K562 (cell line): ENCODE data around the gene MUC3A. TPM values are rescaled to one million over a fixed set of nuclear protein-coding genes. Genes with fewer than 3 reads are reported as not detected.

Experiments used
- ATAC-seq: fragments of 200-7000 bp; cut with Tn5 transposase; 3 replicates; pipeline ENCODE4 v1.9.1; 2020; ENCODE audit warnings: moderate library complexity
- BruUV-seq: library from RNA; stranded (reverse); fragments of 400-500 nt; replicated peaks from 2 replicates; lab custom pipeline; 2021; lab: Mats Ljungman, UMichigan
- CTCF ChIA-PET: fragments of 300-600 bp; formaldehyde crosslinking; extraction: SDS; loops from one replicate; lab custom pipeline; 2021; ENCODE audit warnings: low intra/inter-chr PET ratio; lab: Yijun Ruan, JAX
- POLR2A ChIA-PET: fragments of 300-600, 350-650 bp; sonication (Branson Sonifier 250); formaldehyde crosslinking; extraction: SDS; loops from one replicate; lab custom pipeline; 2021; ENCODE audit warnings: antibody characterized with exemption, inconsistent platforms; lab: Yijun Ruan, JAX
- DNase-seq, 4 experiments: peaks; one replicate each; pipeline versions ENCODE4 v3.0.0 to v3.0.0-alpha.2; 2011 to 2018; ENCODE audit warnings: low spot score in 3 of 4, mixed read lengths in 3 of 4; ENCODE audit errors: extremely low read depth in 1 of 4
- FAIRE-seq: peaks from 2 replicates; lab custom pipeline; 2011; peaks lifted over from hg19 to GRCh38; lab: Jason Lieb, UNC
- H2AFZ ChIP-seq: 2 replicates; pipeline ENCODE4 v1.6.0; 2011; ENCODE audit warnings: low read depth, low read length, control low read depth, inconsistent platforms
- H3K27ac ChIP-seq: fragments of 200-600 bp; 3 replicates; pipeline ENCODE4 v1.8.0; 2011; ENCODE audit warnings: low read depth, mild to moderate bottlenecking, control low read depth, inconsistent platforms, low read length, moderate library complexity, mixed read lengths; ENCODE audit errors: extremely low read depth
- H3K27me3 ChIP-seq, 2 experiments: fragments of 300-600 bp in 1 of 2; 2 replicates in 1 of 2; 3 replicates in 1 of 2; pipeline versions ENCODE4 v1.6.0 to v1.8.0; 2011; ENCODE audit warnings: inconsistent platforms in 2 of 2, low read length in 2 of 2, mild to moderate bottlenecking in 1 of 2, mixed read lengths in 1 of 2, moderate library complexity in 1 of 2; ENCODE audit not compliant: control insufficient read depth in 2 of 2, insufficient read depth in 2 of 2
- H3K36me3 ChIP-seq: fragments of 300-600 bp; 3 replicates; pipeline ENCODE4 v1.8.0; 2011; ENCODE audit warnings: mild to moderate bottlenecking, low read length, inconsistent platforms; ENCODE audit not compliant: control insufficient read depth, insufficient read depth
- H3K4me1 ChIP-seq, 2 experiments: fragments of 200-600 bp in 1 of 2; replicated peaks in 1 of 2; 2 replicates in 1 of 2; 3 replicates in 1 of 2; pipeline versions ENCODE4 v1.5.1 to v1.8.0; 2011; ENCODE audit warnings: inconsistent platforms in 2 of 2, low read length in 2 of 2, mild to moderate bottlenecking in 1 of 2, mixed read lengths in 1 of 2, moderate library complexity in 1 of 2; ENCODE audit not compliant: control insufficient read depth in 2 of 2, insufficient read depth in 2 of 2
- H3K4me2 ChIP-seq: 2 replicates; pipeline ENCODE4 v1.6.1; 2011; ENCODE audit warnings: low read length, control low read depth, inconsistent platforms, mixed read lengths; ENCODE audit not compliant: insufficient read depth
- H3K4me3 ChIP-seq: fragments of 200-600 bp; sonication (generic), shearing (Covaris generic); 2 replicates; pipeline ENCODE4 v1.5.1; 2016; ENCODE audit warnings: control low read depth, inconsistent platforms
- H3K79me2 ChIP-seq: fragments of 200-600 bp; 3 replicates; pipeline ENCODE4 v1.8.0; 2011; ENCODE audit warnings: low read length, inconsistent platforms; ENCODE audit not compliant: control insufficient read depth, insufficient read depth
- H3K9ac ChIP-seq, 2 experiments: 2 replicates each; pipeline versions ENCODE4 v1.6.0 to v1.6.1; 2011; ENCODE audit warnings: low read depth in 2 of 2, low read length in 2 of 2, control low read depth in 1 of 2, inconsistent platforms in 1 of 2, mild to moderate bottlenecking in 1 of 2, mixed read lengths in 1 of 2; ENCODE audit not compliant: insufficient read depth in 1 of 2
- H3K9me1 ChIP-seq: one replicate; pipeline ENCODE4 v1.6.0; 2011; ENCODE audit warnings: inconsistent platforms, mild to moderate bottlenecking, low read length, moderate library complexity; ENCODE audit not compliant: control insufficient read depth, insufficient read depth
- H3K9me3 ChIP-seq: replicated peaks from 2 replicates; pipeline ENCODE4 v1.5.1; 2011; ENCODE audit warnings: low read depth, low read length, inconsistent platforms; ENCODE audit not compliant: control insufficient read depth, insufficient read depth
- H4K20me1 ChIP-seq: replicated peaks from 2 replicates; pipeline ENCODE4 v1.6.1; 2011; ENCODE audit warnings: low read length, inconsistent platforms, mixed read lengths; ENCODE audit not compliant: control insufficient read depth, insufficient read depth
- BRD4 ChIP-seq: fragments of 200-600 bp; sonication (generic); IDR thresholded peaks from 2 replicates; pipeline ENCODE4 v1.6.1; 2017; ENCODE audit warnings: inconsistent platforms
- FUS ChIP-seq: fragments of 200-400 bp; formaldehyde crosslinking; optimal IDR thresholded peaks from 2 replicates; pipeline ENCODE3; 2017; ENCODE audit warnings: low read depth, low read length
- MITF ChIP-seq: IDR thresholded peaks from 2 replicates; pipeline ENCODE4 v1.6.1; 2014; ENCODE audit warnings: antibody characterized with exemption
- PHB ChIP-seq: fragments of 250-450 bp; sonication (Bioruptor Pico); IDR thresholded peaks from 2 replicates; pipeline ENCODE4 v1.5.0; 2021
- PPARD ChIP-seq: fragments of 250-450 bp; sonication (Bioruptor Pico); IDR thresholded peaks from 2 replicates; pipeline ENCODE4 v1.8.0; 2022; ENCODE audit warnings: inconsistent platforms, mild to moderate bottlenecking, moderate library complexity
- TBL1XR1 ChIP-seq, 2 experiments: IDR thresholded peaks; 2 replicates each; pipeline ENCODE4 v1.6.1; 2012; ENCODE audit warnings: improper control_type of control experiment in 2 of 2, low read length in 2 of 2, mild to moderate bottlenecking in 1 of 2
- TOE1 ChIP-seq, 2 experiments: fragments of 450-650 bp in 1 of 2; sonication (generic) in 1 of 2; formaldehyde crosslinking in 1 of 2; IDR thresholded peaks; 2 replicates each; pipeline versions ENCODE4 v1.7.1 to v1.8.0; 2016 to 2022; ENCODE audit warnings: borderline replicate concordance in 2 of 2, mild to moderate bottlenecking in 2 of 2, antibody characterized with exemption in 1 of 2, inconsistent platforms in 1 of 2, low read depth in 1 of 2, missing genetic modification reagents in 1 of 2, moderate library complexity in 1 of 2
- ZBTB49 ChIP-seq: sonication (generic); formaldehyde crosslinking; IDR thresholded peaks from 2 replicates; pipeline ENCODE4 v1.8.0; 2022; ENCODE audit warnings: missing genetic modification reagents, mild to moderate bottlenecking, borderline replicate concordance
- ZNF133 ChIP-seq: fragments of 250-450 bp; sonication (Bioruptor Pico); IDR thresholded peaks from 2 replicates; pipeline ENCODE4 v1.4.0; 2020; ENCODE audit warnings: mild to moderate bottlenecking
- ZNF24 ChIP-seq: fragments of 450-650 bp; IDR thresholded peaks from 2 replicates; pipeline ENCODE4 v1.6.1; 2016
- WGBS: fragments of 100-300 bp; shearing (Covaris generic); methylation state at CpG from one replicate; pipeline ENCODE4 v1.1.6; 2016; ENCODE audit warnings: low coverage, mixed read lengths; ENCODE audit not compliant: insufficient coverage; ENCODE audit errors: missing lambda C conversion rate; 5-methylcytosine and 5-hydroxymethylcytosine counted together
- in situ Hi-C: fragments of 300-500 bp; cut with MboI; formaldehyde crosslinking; loops from 4 replicates; pipeline ENCODE4 v1.15.0; 2018; ENCODE audit warnings: inconsistent platforms, mixed read lengths
- intact Hi-C: fragments of 100-400 bp; cut with micrococcal nuclease; formaldehyde crosslinking; loops from 2 replicates; pipeline ENCODE4 v1.14.2; 2022
- polyA plus RNA-seq, 8 experiments: library from polyadenylated mRNA; depleted of rRNA in 4 of 8; stranded (reverse) in 5 of 8; unstranded in 3 of 8; fragments of >200 nt; fragmentation: Nextera tagmentation in 2 of 8; fragmentation: Illumina TruSeq in 1 of 8; extraction: Ambion mirVana in 2 of 8; extraction: Trizol in 1 of 8; gene quantifications; 2 replicates each; pipeline versions ENCODE4 v1.2.1 to v1.2.3, GENCODE V29; 2011 to 2014; ENCODE audit warnings: inconsistent platforms in 1 of 8, missing spikeins in 1 of 8
- total RNA-seq, 7 experiments: library from RNA; depleted of rRNA in 6 of 7; stranded (reverse); fragments of >200 nt in 6 of 7; fragmentation: Illumina TruSeq in 2 of 7; extraction: Trizol in 2 of 7; gene quantifications; 2 replicates each; pipeline versions ENCODE4 v1.2.1 to v1.2.3, GENCODE V29; 2011 to 2021; ENCODE audit warnings: low replicate concordance in 1 of 7

MUC3A gene
- total and polyA plus RNA-seq, 9 of the 15 experiments (the other 6 are each of a cell fraction or from before 2014, with no cell fraction given), result 0.06 to 2.2 (median 0.20) TPM; not detected in 1

- intact Hi-C loops, result loop anchor here (5.0 kb wide), 1 partner anchor 167 kb away; no protein-coding TSS in a partner anchor
- ChIA-PET POLR2A (interaction anchor here (0.6 kb wide), 1 partner anchor 58 kb away, joined by 3 read pairs; no protein-coding TSS in a partner anchor), CTCF (no interaction called here)
- H3K4me2 ChIP-seq, result no peak overlapping the region
- DNase-seq (peak in 1 of 4 experiments; percentile 18), ATAC-seq (no peak), FAIRE-seq (no peak)
- peaks cover 52 to 80% of the 10 kb centered on the region in 2 experiments for H3K27me3 ChIP-seq
- no peak overlapping the region for H2AFZ ChIP-seq
- H3K27ac ChIP-seq, result no peak overlapping the region
- H3K9ac ChIP-seq, result no peak overlapping the region
- H4K20me1 ChIP-seq, result peaks cover 17% of the 10 kb centered on the region
- H3K9me3 ChIP-seq, result no peaks in the 10 kb centered on the region
- no peak overlapping the region for H3K4me3 ChIP-seq
- WGBS, result 8% methylated on average over 7 of the region's 7 CpGs
- in situ Hi-C loops, result no loop called here
- H3K9me1 ChIP-seq, result peaks cover 10% of the 10 kb centered on the region
- TF ChIP-seq TOE1 (IDR thresholded peaks at IDR 0.05; ENCODE audit: borderline replicate concordance) (no peak), TOE1 (CRISPR knock-in tag; IDR thresholded peaks at IDR 0.05; ENCODE audit: borderline replicate concordance, low read depth) (no peak), PHB (CRISPR knock-in tag) (peak; percentile 33; the same call in 1 of the 2 replicates)
- no peaks in the 10 kb centered on the region for H3K36me3 ChIP-seq
- BruUV-seq, result no TSS peak
- no peaks in the 10 kb centered on the region for H3K79me2 ChIP-seq
- H3K4me1 ChIP-seq, result peaks cover 12 to 25% of the 10 kb centered on the region in 2 experiments; a peak in 4 of 5 replicates
These were observed 15.3 kb downstream of the MUC3A start for GRCh38 chr7:100964630-100965029.

- WGBS, result 17% methylated on average over 25 of the region's 25 CpGs
- no TSS peak for BruUV-seq
- no peak for FAIRE-seq
- peak overlapping the region in 1 of 2 experiments; percentile 38; a peak in 2 of 4 replicates for H3K9ac ChIP-seq
- peak overlapping the region; percentile 79 for H2AFZ ChIP-seq
- H4K20me1 ChIP-seq, result peaks cover 20% of the 10 kb centered on the region
- in situ Hi-C loops, result no loop called here
- no peaks in the 10 kb centered on the region for H3K36me3 ChIP-seq
- H3K27ac ChIP-seq, result no peak overlapping the region
- ChIA-PET CTCF (interaction anchor here (1.7 to 1.8 kb wide), 2 partner anchors 94 to 112 kb away, joined by 9 to 13 read pairs; no protein-coding TSS in a partner anchor), POLR2A (no interaction called here)
- no peaks in the 10 kb centered on the region for H3K79me2 ChIP-seq
- H3K4me1 ChIP-seq, result peaks cover 12 to 25% of the 10 kb centered on the region in 2 experiments; a peak in 4 of 5 replicates
- intact Hi-C loops, result loop anchor here (5.0 kb wide), 1 partner anchor 168 kb away; no protein-coding TSS in a partner anchor
- H3K27me3 ChIP-seq, result peaks cover 51 to 79% of the 10 kb centered on the region in 2 experiments
- peaks cover 10% of the 10 kb centered on the region for H3K9me1 ChIP-seq
- no peak overlapping the region for H3K4me3 ChIP-seq
- no peak for ATAC-seq
- peak overlapping the region; percentile 85; the same call in 1 of the 2 replicates for H3K4me2 ChIP-seq
- H3K9me3 ChIP-seq, result no peaks in the 10 kb centered on the region
- DNase-seq, result peak in 3 of 4 experiments; percentile 22 to 58 (median 54)
- TF ChIP-seq TBL1XR1 (IDR thresholded peaks at IDR 0.05; ENCODE audit: low read length in 2 of 2), result 0 out of 4 replicates have a peak, but pooled peaks of 1 of the 2 experiments have one; percentile 13
- no peak for TF ChIP-seq BRD4
- no peak for TF ChIP-seq FUS
- TF ChIP-seq ZNF24, result no peak
- no peak for TF ChIP-seq PPARD (CRISPR knock-in tag)
- no peak for TF ChIP-seq ZNF133
- no peak for TF ChIP-seq MITF
- no peak for TF ChIP-seq ZBTB49
These were observed 15.8 kb downstream of the MUC3A start for GRCh38 chr7:100965045-100965722.
